ENCODE data around the gene COL2A1.

The COL2A1 gene

DNA sequence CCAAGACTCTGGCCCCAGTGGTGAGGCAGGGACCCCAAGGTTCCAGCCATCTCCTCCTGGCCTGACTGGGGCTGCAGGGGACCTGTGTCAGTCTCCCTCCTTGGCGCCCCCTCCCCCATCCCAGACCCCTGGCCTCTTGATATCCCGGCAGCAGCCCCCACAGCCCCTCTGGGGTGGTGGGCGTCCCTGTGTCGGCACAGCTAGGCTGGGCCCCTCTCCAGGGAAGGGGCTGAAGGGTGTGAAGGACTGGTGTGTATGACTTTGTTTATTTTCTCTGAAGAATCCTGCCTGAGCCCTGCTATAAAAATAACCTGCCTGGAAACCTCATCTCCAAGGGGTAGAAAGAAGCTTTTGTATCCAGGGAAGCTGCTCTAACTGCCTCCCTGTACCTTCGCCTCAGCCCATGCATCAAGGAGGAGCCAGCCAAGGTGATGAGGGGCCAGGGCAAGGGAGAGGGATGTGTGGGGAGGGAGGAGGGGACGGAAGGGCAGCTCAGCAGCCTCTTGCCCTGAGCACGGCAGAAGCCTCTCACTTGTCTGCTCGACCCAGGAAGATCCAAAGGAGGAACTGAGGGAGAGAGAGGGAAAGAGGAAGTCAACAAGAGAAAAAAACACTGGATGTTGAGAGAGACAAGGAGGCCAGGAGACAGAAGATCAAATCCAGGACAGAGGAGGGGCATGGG is 25.4 kb upstream of the COL2A1 start:
- DNase-seq, result no peak

DNA sequence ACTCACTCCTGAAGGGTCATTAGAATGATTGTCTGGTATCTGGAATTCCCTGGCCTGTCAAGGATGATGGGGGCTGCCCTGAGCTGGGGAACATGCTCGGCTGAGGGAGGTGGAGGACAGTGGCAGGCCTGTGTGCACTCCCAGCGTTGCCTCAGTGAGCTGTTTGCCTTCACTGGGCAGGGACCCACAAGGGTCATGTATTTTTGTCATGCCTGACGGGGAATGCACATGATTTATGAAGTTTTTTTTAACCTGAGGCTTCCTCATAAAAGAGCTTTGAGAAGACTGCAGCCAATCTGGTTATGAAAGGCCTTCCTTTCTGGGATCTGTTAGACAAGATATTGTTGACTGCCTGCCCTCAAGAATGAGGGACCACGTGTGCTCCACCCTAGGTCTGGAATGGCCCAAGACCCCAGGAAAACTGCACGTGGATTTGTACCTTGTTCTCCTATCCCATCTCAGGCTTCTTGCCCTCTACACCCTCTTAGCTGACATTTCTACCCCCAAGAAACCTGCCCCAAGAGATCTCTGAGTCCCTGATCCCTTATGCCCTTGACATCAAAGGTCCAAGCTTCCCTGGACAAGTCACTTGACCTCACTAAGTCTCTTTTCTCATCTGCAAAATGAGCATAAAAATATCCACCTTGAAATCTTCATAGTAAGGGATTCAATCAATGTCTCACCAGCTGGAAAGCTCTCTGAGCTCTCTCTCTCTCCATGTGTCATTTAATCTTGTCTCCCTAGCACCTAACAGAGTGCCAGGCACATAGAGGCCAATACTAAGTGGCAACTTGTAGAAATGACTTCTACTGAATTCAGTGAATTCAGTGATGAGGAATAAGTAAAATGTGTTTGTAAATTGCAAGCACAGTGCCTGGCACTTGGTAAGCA is 24.5 kb upstream of the COL2A1 start:
- no peak for DNase-seq

DNA sequence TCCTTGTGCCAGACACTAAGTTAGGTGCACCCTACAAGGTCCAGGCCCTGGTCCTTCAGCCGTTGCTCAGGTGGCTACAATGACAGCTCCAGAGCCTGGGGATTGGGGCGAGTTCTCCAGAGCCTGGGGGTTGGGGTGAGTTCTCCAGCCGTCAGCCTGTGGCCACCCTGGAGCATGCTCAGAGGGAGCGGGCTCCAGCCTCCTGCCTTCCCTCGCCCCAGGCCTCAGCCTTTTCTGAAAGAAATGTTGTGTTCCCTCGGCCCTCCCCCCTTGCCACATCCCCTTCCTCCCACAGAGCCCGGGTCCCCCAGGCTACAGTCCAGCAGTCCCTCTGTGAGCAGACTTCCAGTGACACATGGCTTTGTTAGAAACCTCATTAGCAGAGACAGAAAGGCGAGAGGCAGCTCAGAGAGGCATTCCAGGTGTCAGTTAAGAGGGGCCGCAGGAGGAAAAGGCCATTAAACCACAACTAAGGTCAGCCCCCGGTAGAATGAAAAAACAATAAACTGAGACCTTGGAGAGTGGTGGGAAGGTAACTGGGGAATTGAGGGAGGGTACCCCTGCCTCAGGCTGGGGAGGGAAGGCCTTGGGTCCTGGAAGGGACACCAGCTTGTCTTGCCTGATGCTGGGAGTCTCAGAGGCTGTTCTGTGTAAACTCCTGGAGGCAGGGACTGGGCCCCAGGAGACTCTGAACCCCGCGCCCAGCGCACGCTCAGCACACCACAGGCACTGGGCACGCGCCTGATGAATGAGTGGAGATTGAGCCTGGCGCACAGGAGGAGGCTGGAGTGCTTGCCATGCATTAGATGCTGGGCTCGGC is 23.1 kb upstream of the COL2A1 start:
- no peak for DNase-seq

DNA sequence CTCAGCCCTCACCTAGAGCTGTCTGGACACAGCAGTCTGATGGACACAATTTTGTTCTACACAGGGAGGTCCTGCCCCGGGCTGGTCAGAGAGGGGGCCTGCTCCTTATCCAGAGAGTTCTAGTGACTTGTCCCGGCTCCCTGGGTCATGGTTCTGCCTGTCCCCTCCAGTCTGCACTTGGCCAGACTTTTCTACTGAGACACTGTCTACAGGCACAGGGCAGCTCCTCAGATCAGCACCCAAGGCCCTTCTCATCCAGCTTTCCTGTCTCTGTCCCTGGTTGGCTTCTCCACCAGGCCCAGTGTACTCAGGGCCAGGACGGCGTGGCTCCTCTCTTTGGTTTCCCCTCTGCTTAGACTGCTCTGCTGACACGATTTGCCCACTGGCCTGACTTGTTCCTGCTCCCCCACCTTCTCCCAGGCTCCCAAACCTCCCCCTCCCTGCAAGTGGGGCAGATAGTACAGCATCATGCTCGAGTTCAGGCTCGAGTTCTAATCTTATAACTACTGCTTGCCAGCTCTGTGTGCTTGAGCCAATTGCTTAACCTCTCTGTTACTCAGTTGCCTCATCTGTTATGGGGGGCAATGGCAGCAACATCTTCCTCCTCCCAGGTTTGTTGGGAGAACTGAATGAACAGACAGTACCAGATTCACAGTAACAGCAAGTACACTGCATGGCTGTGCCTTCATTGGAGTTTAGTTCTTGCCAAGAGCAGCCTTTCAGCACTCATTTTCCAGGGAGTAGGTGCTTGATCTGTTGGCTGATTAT is 22.0 kb upstream of the COL2A1 start:
- DNase-seq, result no peak

DNA sequence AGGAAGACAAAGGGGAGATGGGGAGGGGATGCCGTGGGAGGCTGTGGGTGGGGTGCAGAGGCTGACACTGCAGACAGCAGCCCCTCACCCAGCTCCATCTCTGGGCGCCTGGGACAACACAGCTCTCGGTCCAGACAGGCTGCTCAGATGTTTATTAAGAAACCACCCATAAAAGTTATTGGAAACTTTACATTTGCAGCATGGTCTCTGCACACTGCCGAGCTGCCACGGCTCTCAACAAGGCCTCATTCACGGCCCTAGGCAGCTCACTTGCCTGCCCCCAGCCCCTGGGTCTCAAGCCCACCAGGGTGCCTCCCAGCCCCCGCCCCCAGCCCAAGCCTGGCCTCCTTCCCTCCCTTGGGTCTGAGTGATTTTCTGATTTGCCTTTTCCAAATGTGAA is 21.0 kb upstream of the COL2A1 start:
- DNase-seq, result no peak

DNA sequence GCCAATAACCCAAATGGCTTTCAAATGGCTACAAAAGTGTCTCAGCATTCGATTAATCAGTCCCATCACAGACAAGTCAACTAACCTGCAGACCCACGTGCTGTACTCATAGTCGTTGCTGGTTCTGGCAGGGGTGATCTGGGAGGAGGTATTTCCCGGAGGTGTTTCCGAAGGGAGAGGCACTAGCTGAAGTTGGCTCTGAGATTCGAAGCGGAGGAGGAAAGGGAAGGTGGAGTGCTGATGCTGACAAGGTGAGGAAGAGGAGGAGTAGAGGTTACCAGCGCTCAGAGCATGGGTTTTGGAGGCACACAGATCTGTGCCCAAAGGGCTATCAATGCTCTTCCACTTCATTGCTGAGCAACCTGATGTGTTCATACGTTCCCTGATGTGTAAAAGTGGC is 20.5 kb upstream of the COL2A1 start:
- no peak for DNase-seq

DNA sequence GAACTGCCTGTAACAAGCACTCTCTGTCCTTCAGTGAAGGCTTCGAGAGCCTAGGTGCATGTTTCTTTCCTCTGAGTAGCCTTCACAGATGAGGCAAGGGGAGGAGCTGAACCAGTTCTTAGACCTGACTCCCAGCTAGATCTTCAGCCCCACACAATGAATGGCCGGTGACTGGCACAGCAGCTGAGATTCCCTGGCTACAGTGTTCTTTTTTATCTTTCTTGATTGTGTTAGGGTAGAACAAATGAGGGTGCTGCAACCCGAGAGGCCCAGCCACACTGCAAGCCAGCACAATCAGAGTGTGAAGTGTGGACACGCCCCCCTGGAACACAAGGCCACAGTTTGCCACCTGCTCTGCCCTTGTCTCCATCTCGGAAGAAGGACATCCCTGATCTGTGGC is 19.1 kb upstream of the COL2A1 start:
- no peak for DNase-seq

DNA sequence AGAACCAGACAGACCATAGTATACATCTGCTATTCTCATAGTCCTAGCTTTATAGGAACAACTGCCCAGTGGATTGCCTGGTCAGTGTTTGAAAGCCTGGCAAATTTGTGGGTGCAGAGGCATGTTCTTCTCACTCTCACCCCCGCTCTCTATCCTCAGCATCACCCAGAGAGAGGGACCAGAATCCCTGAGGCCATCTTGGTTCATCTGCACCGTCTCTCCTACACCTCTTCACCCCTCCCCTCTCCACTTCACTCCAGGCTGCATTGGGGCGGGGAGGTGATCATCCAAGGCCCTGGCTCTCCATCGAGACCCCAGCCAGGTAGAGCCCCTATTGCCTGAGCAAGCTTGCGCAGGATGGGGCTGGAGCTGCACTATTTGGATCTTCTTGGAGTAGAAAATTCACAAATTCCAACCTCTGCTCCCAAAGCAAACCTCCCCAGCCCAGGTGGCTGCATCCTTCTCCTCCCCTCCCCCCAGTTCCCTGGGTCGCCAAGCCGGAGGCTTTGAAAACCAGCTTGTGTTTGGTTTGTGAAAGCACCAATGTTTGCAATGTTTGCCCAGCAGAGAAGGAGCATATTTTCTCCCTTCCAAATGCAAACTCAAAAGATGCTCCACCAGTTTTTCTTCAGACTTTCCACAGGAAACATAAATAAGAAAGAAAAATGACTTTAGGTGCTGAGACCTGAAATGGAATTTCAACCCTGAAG is 18.6 kb upstream of the COL2A1 start:
- no peak for DNase-seq

DNA sequence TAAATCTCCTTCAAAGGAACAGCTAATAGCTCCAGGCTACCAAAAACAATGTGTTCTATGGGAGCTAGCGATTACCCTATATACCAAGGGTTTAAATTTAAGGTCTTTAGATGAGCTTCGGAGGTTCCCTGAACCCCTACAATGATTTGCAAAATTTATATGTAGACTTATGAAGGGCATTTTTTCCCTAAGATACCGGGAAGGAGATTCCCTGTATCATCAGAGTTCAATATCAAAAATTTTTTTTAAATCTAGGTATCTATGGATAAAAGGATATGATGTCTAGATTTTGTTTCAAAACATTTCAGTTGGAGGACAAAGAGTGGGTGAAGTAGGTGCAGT is 17.9 kb upstream of the COL2A1 start:
- no peak for DNase-seq

DNA sequence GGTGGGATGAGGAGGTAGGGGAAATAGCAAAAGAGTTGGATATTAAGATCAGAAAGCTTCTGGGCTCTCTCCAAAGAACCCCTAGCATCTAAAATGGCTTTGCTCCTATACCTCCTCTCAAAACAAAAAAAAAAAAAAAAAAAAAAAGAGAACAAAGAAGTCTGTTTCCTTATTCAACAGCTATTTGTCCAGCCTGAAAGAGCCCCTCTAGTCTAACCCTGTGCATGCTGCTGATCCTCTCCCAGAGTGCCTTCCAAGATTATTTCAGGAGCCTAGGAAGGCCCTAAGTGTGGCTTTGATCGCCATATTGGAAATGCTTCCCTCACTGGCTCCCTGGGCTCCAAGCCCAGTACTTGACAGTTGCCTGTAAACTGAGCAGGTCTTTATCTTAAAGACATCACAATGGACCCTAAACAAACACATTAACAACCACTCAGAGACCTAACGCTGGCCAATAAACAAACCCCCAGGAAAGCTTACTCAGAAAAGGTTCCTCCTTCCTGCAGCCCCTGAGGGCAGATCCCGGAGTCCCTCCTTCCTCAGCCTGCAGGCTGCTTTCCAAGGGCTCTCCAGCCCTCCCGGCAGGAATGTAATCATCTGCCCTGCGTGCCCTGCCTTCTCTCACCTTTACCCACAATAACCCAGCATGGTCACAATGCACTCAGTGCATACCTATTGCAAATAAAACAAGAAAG is 17.4 kb upstream of the COL2A1 start:
- peak; percentile 53 for DNase-seq

DNA sequence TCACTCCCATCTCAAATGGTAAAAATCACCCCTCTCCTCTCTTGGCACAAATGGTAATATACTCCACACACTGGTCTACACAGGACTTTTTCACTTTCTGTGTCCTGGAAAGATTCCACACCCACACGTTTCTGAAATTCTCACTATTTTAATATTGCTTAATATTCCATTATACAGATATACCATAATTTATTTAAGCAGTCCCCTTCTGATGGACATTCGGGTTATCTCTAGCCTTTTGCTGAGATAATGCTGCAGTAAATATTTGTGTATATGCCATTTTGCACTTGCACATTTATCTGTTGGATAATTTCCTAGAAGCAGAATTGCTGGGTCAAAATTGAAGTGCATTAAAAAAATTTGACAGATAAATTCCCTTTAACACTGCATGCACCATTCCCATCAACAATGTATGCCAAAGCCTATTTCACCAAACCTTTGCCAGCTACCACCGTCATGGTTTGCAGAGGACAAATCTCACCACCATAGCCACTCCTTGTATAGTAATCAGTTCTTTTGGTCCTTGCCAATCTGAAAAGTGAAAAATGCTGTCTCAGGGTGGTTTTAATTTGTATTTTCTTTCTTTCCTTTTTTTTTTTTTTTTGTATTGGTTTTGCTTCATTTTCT is 15.5 kb upstream of the COL2A1 start:
- DNase-seq, result no peak

DNA sequence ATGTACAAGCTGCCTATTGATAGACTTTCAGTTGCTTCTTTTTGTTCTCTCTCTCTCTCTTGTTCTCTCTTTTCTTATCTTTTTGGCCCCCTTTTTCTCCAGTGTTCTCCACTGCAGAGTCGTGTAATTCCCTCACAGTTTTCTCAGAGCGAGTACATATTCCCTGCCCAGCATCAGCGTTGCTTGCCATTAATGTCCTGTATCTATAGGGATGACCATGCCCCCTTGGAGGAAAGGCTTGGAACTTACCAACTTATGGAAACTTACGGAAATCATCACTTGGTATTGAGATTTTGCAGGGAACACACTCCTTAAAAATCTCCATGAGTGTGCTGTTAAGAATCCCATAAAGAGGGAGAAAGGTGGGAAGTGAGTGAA is 14.3 kb upstream of the COL2A1 start:
- no peak for DNase-seq

DNA sequence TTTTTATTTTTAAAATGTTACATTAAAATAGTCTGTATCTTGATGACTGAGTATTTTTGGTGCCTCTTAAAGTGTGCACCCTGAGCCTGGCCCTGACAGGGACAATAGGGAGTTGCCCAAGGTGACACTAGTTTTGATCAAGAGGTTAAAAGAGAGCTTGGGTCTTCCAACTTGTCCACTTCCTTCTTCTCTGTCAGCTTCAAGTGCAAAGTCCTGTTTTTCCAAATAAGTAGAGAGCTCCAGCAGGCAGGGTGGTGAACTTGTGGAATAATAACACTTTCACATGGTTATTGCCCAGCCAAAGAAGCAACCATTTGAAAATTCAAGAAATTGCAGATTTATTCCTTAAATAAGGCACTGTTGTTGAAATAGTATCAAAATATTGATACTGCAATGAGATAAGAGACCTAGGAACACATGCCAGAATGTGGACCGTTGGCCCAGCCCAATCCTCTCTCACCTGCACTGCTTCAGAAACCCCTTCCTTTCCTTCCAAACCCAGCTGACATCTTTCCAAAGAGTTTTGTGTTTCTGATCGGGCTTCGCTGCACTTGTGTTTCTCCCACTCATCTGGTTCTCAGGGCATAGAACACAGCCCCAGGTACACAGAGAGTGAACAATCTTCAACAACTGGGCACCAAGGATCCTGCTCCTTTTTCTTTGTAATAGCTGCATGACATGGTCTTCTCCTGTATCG is 13.8 kb upstream of the COL2A1 start:
- DNase-seq, result no peak

DNA sequence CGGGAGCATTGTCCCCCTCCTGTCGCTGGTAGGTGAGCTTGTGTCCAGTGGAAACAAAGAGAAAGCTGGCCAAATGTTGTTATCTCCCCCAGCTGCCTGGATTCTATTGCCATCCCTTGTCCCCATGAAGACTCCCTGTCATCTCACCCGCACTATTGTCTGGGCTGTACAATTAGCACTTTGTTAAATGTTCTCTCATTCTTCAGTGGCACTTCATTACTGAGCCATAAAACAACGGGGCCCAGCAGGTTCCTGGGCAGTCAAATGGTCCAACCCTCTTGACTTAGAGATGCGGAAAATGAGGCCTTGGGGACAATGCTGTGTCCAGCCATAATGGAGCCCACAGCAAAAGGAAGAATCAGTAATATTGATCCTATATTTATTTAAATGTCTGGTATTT is 13.2 kb upstream of the COL2A1 start:
- DNase-seq, result no peak

DNA sequence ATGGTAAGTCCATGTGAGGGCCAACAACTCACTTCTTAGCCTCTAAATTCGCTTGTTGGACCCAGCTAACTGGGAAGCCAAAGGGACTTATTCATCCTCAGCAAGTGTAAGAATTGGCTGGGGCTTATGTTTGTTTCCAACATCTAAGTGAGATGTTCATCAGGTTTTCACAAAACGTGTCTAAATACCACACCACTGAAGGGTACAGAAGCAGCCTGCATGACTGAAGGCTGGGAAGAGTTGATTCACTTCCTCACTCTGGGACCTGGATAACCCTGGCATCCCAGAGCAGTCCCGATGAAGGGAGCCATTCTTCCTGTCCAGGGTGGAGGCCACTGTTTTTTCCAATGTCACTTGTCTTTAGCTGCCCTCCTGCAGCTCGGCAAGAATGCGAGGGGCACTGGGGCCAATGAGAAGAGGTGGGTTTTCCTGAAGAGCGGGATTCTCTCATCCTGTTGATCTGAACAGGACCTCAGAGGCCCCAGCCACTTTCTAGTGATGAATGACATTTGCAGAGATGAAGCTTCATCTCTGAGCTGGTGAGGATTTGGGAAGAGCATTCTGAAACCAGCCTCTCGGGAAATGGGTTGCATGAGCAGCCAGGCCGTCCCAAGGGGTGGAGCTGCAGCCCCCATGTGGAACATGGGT is 12.2 kb upstream of the COL2A1 start:
- no peak for DNase-seq

DNA sequence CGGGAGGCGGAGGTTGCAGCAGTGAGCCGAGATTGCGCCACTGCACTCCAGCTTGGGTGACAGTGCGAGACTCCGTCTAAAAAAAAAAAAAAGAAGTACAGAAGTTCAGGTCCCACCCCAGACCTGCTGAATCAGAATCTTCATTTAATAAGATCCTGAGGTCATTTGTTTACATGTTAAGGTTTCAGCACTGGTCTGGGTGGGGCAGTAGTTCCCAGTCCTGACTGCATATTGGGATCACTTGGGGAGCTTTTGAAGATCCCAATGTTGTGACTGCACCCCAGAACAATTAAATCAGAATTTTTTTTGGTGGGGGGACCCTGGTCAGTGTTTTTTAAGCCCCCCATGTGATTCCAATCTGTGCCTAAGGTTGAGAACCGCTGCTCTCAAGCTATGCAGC is 11.7 kb upstream of the COL2A1 start:
- DNase-seq, result no peak

DNA sequence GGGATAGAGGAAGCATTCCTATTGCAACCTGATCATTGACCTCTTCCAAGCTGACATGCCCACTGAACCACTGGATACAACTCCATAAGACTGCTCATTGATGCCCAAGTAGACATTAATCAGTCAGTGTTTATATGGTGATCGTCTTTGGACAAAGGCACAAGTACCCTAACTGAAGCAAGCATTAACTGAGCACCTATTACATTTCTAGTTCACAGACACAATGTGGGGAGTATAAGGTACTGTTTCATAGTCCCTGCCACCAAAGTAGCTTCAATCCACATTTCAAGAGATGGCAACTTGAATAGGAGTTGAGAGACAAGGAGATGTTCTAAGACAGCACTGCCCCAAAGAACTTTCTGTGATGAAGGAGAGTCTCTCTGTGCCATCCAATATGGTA is 10.9 kb upstream of the COL2A1 start:
- DNase-seq, result no peak

DNA sequence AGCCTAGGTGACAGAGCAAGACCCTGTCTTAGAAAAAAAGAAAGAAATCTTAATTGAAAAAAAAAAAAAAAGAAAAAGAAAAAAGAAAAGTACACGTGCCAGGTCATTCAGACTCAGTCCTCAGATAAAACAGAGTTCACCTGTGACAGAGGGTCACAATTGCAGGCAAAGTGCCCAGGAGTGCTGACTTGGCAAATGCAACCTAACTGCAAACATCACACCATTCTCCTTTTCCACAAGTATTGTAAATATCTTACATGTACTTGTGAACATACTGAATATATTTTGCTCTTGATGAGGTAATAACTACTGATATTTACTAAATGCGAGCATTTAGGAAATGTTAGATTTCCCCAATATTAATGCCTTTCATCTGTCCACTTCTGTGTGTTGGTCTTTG is 9.0 kb upstream of the COL2A1 start:
- no peak for DNase-seq

DNA sequence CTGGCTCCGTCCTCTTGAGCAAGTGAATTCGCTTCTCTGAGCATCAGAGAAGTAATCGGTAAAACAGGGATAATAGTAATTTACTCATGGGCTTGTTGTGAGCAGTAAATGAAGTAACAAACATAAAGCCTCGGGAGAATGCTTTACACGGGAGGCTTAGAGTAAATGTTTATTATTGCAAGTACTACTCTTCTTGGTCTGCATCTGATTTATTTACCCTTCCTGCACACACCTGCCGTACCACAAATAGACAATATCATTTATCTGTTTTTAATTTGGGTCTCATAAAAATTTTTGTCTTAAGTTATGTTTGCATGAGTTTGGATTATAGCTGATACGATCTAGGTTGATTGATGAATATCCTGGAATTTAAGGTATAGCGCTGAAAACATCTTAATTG is 7.8 kb upstream of the COL2A1 start:
- no peak for DNase-seq

DNA sequence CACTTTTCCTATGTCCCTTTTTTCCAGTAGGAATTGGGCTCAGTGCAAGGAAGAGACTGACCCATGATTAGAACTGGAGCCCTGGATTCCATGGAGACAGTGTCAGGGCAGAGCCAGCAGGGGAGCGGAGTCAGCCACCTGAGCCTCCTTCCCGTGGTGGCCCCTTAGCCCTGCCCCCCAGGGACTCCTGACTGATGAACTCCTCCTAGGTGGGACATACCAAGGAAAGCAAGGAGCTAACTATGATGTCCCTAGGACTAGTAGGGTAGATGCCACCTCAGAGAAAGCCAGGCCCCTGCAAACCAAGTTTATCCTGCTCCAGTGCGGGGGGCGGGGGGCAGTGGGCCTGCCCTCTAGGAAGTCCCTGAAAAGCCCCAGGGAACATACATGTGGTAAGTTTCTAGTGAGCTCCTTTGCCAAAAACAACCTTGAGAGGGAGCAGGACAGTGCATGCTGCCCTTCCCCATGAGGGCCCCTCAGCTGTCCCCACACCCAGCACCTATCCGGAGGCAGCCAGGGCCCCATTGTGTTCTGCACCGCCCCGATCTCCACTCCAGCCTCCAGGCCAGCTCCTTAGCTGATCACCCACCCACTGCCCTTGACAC is 6.2 kb upstream of the COL2A1 start:
- no peak for DNase-seq
